ENCODE measurements around the gene WDR87.

WDR87 gene

DNA sequence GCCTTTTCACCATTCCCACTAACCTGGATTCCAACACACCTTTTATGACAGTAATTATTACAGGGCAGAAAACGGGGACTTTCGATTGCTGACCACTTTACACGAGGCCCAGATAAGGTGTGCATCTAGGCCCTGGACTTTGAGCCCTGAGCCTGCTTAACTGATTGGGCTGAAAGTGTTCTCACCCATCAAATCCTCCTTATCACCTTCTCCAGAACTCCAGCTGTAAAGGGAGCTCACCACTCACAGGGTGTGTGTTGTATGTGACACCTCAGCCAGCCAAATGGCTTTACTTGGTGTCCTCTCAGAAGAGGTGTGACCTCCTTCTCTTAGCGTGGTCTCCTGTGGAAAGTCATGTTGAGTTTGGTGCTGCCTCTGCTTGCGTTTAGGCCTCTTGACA lies 37.1 kb upstream of the WDR87 start:
- TF ChIP-seq EZH2 (IDR thresholded peaks at IDR 0.05; ENCODE audit: borderline replicate concordance, low read length) = no peak
- TF ChIP-seq, protein P1, sequence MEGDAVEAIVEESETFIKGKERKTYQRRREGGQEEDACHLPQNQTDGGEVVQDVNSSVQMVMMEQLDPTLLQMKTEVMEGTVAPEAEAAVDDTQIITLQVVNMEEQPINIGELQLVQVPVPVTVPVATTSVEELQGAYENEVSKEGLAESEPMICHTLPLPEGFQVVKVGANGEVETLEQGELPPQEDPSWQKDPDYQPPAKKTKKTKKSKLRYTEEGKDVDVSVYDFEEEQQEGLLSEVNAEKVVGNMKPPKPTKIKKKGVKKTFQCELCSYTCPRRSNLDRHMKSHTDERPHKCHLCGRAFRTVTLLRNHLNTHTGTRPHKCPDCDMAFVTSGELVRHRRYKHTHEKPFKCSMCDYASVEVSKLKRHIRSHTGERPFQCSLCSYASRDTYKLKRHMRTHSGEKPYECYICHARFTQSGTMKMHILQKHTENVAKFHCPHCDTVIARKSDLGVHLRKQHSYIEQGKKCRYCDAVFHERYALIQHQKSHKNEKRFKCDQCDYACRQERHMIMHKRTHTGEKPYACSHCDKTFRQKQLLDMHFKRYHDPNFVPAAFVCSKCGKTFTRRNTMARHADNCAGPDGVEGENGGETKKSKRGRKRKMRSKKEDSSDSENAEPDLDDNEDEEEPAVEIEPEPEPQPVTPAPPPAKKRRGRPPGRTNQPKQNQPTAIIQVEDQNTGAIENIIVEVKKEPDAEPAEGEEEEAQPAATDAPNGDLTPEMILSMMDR (IDR thresholded peaks at IDR 0.05; ENCODE audit: low read length) = no peak
- no peak overlapping the region for H3K9ac ChIP-seq (ENCODE audit: low read length)
- no peak overlapping the region for H3K4me2 ChIP-seq (ENCODE audit: low read length)
- H3K4me3 ChIP-seq (ENCODE audit: low read depth, low read length, poor library complexity, severe bottlenecking) = no peak overlapping the region
- no peaks in the 10 kb centered on the region for H3K27me3 ChIP-seq (ENCODE audit: insufficient read depth, low read length)
- no peak overlapping the region for H3K27ac ChIP-seq (ENCODE audit: low read depth, low read length, poor library complexity, severe bottlenecking)
- H3F3A ChIP-seq (ENCODE audit: insufficient read depth, low read length) = no peaks in the 10 kb centered on the region
- peaks cover 10% of the 10 kb centered on the region; the same call in 1 of the 2 replicates for H3K79me2 ChIP-seq (ENCODE audit: insufficient read depth, low read length)
- no peaks in the 10 kb centered on the region for H3K9me3 ChIP-seq (ENCODE audit: low read length)
- H3K9me2 ChIP-seq (ENCODE audit: low read depth, low read length) = no peaks in the 10 kb centered on the region
- no peaks in the 10 kb centered on the region for H4K20me1 ChIP-seq (ENCODE audit: insufficient read depth, low read length)
- peaks cover 13% of the 10 kb centered on the region for H3K36me3 ChIP-seq (ENCODE audit: insufficient read depth, low read length)
- H3K4me1 ChIP-seq (ENCODE audit: insufficient read depth, low read length, severe bottlenecking) = peaks cover 9% of the 10 kb centered on the region
- H2AFZ ChIP-seq (ENCODE audit: low read length) = no peak overlapping the region

DNA sequence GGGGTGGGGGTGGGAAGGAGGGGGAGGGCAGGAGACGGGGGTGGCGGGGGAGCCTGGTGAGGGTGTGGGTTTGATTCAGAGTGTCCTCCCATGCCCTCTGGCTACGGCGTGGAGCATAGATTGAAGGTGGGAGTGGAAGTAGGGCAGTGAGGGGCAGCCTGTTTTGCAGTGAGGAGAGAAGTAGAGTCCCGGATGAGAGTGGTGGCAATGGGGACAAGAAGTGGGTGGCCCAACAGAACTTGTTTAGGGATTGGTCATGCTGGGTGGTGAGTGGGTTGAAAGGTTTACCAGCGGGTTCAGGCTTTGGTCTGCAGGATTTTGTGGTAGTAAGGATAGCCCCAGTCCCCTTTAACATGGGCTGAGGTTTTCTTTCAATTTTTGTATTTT lies 36.1 kb upstream of the WDR87 start:
- H3K79me2 ChIP-seq (ENCODE audit: insufficient read depth, low read length) = peaks cover 15% of the 10 kb centered on the region; the same call in 1 of the 2 replicates
- TF ChIP-seq, protein P1 (IDR thresholded peaks at IDR 0.05; ENCODE audit: low read length) = no peak
- no peak for TF ChIP-seq EZH2 (IDR thresholded peaks at IDR 0.05; ENCODE audit: borderline replicate concordance, low read length)
- no peaks in the 10 kb centered on the region for H4K20me1 ChIP-seq (ENCODE audit: insufficient read depth, low read length)
- H3K4me2 ChIP-seq (ENCODE audit: low read length) = no peak overlapping the region
- no peaks in the 10 kb centered on the region for H3K4me1 ChIP-seq (ENCODE audit: insufficient read depth, low read length, severe bottlenecking)
- peaks cover 19% of the 10 kb centered on the region for H3K36me3 ChIP-seq (ENCODE audit: insufficient read depth, low read length)
- H3K27me3 ChIP-seq (ENCODE audit: insufficient read depth, low read length) = no peaks in the 10 kb centered on the region
- H3K9ac ChIP-seq (ENCODE audit: low read length) = no peak overlapping the region
- no peak overlapping the region for H2AFZ ChIP-seq (ENCODE audit: low read length)
- peaks cover 3% of the 10 kb centered on the region; the same call in 1 of the 2 replicates for H3K9me3 ChIP-seq (ENCODE audit: low read length)
- no peak overlapping the region for H3K27ac ChIP-seq (ENCODE audit: low read depth, low read length, poor library complexity, severe bottlenecking)
- H3K9me2 ChIP-seq (ENCODE audit: low read depth, low read length) = no peaks in the 10 kb centered on the region
- no peaks in the 10 kb centered on the region for H3F3A ChIP-seq (ENCODE audit: insufficient read depth, low read length)
- H3K4me3 ChIP-seq (ENCODE audit: low read depth, low read length, poor library complexity, severe bottlenecking) = no peak overlapping the region

DNA sequence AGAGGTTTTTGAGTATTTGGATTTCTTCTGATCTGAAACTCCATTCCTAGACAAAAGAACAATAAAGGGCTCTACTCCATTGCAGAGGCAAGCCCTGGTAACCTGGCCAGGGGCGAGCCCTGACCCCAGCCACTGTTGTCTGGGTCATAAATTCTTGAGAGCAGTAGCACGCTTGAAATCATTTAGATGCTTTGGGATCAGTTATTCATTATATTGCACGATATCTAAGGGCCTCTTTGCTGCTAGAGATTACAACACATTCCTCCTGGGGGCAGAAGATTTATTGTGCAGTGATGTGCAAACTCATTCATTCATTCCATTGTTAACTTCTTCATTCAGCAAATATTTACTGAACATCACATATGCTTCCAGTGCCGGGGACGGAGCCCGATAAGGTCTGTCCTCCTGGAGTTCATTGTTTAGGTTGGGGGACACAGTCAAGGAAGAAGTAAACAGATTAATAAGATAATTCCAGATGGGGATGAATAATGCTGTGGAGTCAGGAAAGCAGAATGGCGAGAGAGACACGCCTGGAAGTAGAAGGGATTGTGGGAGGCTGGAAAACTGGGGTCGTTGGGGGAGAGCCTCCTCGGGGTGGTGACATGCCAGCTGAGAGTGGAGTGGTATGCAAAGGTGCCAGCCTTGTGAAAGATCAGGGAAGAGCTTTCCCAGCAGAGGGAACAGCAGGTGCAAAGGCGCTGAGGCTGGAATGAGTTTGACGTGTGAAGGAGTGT lies 35.6 kb upstream of the WDR87 start:
- no peak for TF ChIP-seq EZH2 (IDR thresholded peaks at IDR 0.05; ENCODE audit: borderline replicate concordance, low read length)
- TF ChIP-seq, protein P1 (IDR thresholded peaks at IDR 0.05; ENCODE audit: low read length) = no peak
- H3K4me1 ChIP-seq (ENCODE audit: insufficient read depth, low read length, severe bottlenecking) = no peaks in the 10 kb centered on the region
- no peaks in the 10 kb centered on the region for H4K20me1 ChIP-seq (ENCODE audit: insufficient read depth, low read length)
- H3F3A ChIP-seq (ENCODE audit: insufficient read depth, low read length) = no peaks in the 10 kb centered on the region
- H3K4me2 ChIP-seq (ENCODE audit: low read length) = no peak overlapping the region
- no peaks in the 10 kb centered on the region for H3K27me3 ChIP-seq (ENCODE audit: insufficient read depth, low read length)
- peaks cover 19% of the 10 kb centered on the region; the same call in 1 of the 2 replicates for H3K79me2 ChIP-seq (ENCODE audit: insufficient read depth, low read length)
- no peak overlapping the region for H3K27ac ChIP-seq (ENCODE audit: low read depth, low read length, poor library complexity, severe bottlenecking)
- H3K36me3 ChIP-seq (ENCODE audit: insufficient read depth, low read length) = peaks cover 23% of the 10 kb centered on the region
- H3K9me2 ChIP-seq (ENCODE audit: low read depth, low read length) = no peaks in the 10 kb centered on the region
- no peak overlapping the region for H2AFZ ChIP-seq (ENCODE audit: low read length)
- no peak overlapping the region for H3K9ac ChIP-seq (ENCODE audit: low read length)
- H3K4me3 ChIP-seq (ENCODE audit: low read depth, low read length, poor library complexity, severe bottlenecking) = no peak overlapping the region
- H3K9me3 ChIP-seq (ENCODE audit: low read length) = peaks cover 6% of the 10 kb centered on the region; the same call in 1 of the 2 replicates

Data from OCI-LY1 (cell line).